Stimulated activated CD4-positive, alpha-beta T cell treated with anti-CD3 and anti-CD28 coated beads, Interleukin-12 subunit alpha, Interleukin-12 subunit beta, amount 100 ng/mL, for 4 hours (primary cell): ENCODE results near the gene HDGF.

Source experiments
- DNase-seq: peaks from one replicate; pipeline ENCODE4 v3.0.0-alpha.2; 2020

HDGF gene

DNA sequence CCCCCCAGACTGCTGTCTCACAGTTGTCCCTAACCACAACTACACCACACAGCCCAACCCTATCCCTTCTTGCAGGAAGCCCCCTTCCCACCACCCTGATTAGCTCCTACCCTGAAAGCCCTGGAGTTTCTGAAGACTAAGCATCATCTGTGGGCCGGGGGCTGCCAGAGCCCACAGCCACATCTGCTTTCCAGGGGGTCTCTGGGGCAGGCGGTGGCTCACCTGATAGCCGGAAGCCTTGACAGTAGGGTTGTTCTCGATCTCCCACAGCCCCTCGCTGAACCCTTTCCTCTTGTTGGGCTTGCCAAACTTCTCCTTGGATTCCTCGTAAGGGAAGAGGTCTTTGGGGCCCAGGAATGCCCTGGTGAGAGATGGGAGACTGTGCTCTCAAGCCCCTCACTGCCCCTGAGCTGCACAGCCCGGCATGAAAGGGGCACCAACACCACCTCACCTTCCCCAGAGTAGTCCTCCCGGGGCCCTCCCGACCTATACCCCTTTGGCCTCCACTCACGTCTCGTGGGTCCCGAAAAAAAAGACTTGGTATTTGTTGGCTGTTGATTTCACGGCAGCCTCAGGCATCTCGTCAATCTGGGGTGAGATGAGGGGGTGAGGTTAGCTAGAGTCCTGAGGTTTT, 6.6 kb downstream of the HDGF start:
- DNase-seq = no peak

- DNase-seq = no peak
Observed at GRCh38 chr1:156744344-156744743, 7.1 kb downstream of the HDGF start.

- DNase-seq = no peak
Observed at GRCh38 chr1:156743367-156744302, 7.8 kb downstream of the HDGF start.

- no peak for DNase-seq
Observed at GRCh38 chr1:156742801-156743200, 8.7 kb downstream of the HDGF start.

GRCh38 chr1:156742017-156742416, 9.5 kb downstream of the HDGF start:
- DNase-seq = no peak

DNA sequence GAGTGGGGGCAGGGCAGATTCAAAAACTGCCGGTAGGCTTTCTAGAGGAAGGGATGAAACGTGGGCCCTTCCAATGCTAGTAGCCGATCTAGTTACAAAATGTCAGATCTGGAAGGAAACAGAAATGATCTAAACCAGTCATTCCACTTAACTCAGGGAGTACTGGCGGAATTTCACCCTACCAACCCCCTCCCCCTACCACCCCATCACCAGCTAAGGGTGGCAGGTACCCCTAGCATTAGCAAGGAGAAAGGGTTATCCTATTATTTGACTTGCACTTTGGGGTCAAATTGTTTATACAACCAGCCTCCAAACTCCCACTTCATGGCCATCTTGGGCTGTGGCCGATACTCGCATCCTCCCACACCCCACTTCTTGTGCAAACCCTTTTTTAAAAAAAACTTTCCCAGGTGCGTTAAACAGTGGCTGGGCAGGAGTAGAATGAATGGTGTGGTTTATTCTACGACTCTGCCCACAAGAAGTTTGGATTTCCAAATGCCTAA, 9.9 kb downstream of the HDGF start:
- no peak for DNase-seq

- DNase-seq = peak; percentile 94
Observed at GRCh38 chr1:156740741-156741480, 10.6 kb downstream of the HDGF start, which contains the start of gene MRPL24. TSS of gene MRPL24 (minus strand) at chr1:156741088. CDS start at chr1:156738704, 2,384 bp downstream.

GRCh38 chr1:156740237-156740740, 11.2 kb downstream of the HDGF start:
- no peak for DNase-seq

DNA sequence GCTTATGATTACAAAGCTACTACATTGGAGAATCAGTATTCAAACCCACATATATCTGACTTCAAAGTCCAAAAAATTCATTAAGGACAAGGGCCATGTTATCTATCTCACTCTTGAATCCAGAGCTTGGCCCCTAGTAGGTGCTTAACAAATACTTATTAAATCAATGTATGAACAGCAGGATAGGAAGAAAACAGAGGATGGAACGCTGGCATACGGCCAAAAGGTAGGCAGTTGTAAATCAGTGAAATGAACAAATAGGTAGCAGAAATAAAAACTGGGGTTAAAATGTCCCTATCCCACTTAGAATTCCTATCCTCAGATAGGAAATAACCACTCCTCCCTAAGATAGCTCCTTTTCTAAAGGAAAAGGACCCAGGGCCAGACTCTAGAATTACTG, 12.6 kb downstream of the HDGF start:
- no peak for DNase-seq

DNA sequence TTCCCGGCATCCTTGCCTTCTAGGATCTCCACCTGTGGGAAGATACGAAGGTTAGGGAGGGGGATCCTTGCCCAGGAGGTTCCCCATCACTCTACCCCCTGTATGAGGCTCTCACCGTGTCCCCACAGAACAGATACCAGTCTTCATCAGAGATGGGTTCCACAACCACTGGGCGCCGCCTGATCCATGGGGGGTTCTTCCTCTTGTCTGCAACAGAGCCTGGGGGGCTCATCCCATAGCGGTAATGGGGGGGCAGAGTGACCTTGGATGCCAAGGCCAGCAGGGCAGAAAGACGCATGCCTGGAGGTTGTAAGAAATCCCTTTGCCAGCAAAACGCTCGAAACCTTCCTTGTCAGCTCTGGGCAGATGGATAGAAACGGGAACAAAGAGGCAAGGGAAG, 13.1 kb downstream of the HDGF start:
- DNase-seq = no peak

DNA sequence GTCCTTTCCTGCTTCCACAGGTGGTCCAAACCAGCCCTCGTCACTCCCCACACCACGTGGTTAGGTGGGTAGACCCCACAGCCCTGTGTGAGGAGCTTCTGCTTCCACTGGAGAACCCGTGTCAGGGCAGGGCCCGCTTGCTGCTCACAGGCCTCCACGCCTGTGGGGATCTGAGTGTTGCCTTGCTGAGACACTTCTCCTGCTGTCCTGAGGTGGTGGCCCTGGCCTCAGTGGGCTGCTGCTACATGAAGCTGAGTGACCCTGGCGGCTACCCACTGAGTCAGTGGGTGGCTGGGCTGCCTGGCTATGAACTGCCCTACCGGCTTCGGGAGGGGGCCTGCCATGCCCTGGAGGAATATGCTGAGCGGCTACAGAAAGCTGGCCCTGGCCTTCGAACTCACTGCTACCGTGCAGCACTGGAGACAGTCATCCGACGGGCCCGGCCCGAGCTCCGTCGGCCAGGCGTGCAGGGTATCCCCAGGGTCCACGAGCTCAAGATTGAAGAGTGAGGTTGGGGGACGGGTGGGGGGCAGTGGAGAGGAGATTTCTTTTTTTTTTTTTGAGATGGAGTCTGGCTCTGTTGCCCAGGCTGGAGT, 17.4 kb downstream of the HDGF start:
- no peak for DNase-seq

- DNase-seq = peak; percentile 91
Observed at GRCh38 chr1:156728599-156729462, 22.6 kb downstream of the HDGF start, which contains the start of gene ISG20L2. TSS of gene ISG20L2 (minus strand) at chr1:156728766. CDS start at chr1:156727652, 1,114 bp downstream.

DNA sequence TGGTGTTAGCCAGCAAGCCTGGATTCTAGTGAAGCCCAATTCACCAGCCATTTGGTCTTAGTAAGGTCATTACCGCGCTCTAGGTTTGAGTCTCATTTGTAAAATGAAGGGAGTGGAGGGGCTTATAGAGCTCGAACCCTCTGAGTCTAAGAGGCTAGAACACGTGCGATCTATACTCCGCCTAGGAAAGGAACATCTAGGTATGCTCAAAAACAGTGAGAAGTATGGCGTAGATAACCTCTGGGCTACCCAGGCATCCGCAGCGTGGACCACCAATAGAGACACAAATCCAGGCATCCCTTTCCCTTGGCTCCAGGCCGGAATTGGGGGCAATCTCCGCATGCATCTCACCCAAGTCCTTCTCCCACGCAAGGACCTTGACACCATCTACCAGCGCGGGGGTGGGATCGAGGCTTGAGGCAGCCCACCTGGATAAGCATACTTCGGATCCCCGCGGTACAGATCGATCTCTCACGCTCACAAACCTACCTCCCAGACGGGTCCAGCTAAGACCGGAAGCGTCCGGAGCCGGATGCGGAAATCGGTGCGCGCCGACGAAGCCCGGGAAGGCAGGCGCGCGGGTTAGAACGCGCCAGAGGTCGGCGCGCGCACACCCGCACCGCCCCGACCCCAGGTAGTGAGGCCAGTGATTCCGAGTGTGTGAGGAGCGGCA, 23.4 kb downstream of the HDGF start, which contains the start of gene METTL25B:
Gene METTL25B, plus strand, starts transcription at position 544 of the 673 bp plus-strand sequence. CDS start 636 bp downstream, outside the sequence.
- DNase-seq = peak; percentile 73

GRCh38 chr1:156727492-156727891, 24.0 kb downstream of the HDGF start:
- DNase-seq = no peak

GRCh38 chr1:156726549-156727226, 24.8 kb downstream of the HDGF start:
- DNase-seq = no peak

- DNase-seq = peak; percentile 73
Observed at GRCh38 chr1:156725683-156726280, 25.7 kb downstream of the HDGF start.

- no peak for DNase-seq
Observed at GRCh38 chr1:156721535-156721934, 29.9 kb downstream of the HDGF start.

- no peak for DNase-seq
Observed at GRCh38 chr1:156721131-156721530, 30.3 kb downstream of the HDGF start.

GRCh38 chr1:156717351-156717750, 34.1 kb downstream of the HDGF start:
- no peak for DNase-seq

DNA sequence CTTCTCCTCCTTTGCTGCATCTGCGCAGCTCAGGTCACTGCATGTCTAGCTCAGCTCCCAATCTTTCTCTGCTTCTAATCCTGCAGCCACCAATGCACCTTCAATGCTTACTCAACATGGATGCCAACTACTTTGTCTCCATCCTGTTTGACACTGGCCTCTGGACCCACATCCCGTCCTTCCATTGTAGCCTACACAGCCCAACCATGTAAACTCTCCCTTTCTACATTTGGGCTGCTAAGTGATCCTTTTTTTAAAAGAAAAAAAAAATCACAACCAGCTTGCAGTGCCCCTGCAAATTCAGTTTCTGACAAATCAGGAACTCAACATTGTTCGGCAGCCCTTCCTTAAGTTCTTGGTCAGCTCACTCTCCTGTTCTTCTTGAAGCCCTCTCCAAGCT, 36.6 kb downstream of the HDGF start:
- no peak for DNase-seq
